NT2/D1 (cell line): Measurements from ENCODE around the gene RPS13.

Experiments used
- YY1 ChIP-seq: IDR thresholded peaks from 2 replicates; pipeline ENCODE4 v1.6.1; 2011; ENCODE audit not compliant: insufficient read length, insufficient read depth
- ZNF274 ChIP-seq: IDR thresholded peaks from 2 replicates; pipeline ENCODE4 v1.6.1; 2011; ENCODE audit warnings: mild to moderate bottlenecking, low read depth, low read length

GRCh38 chr11:17102462-17102861 is 25.0 kb upstream of the RPS13 start:
- TF ChIP-seq YY1 = no peak
- no peak for TF ChIP-seq ZNF274
